Effector memory CD8-positive, alpha-beta T cell (primary cell): ENCODE data around the gene GALNT10.

Experiments
- ATAC-seq: fragments of 150-1000 bp; cut with Tn5 transposase; replicated peaks from 2 replicates; pipeline ENCODE4 v1.10.0; 2021; ENCODE audit warnings: mild to moderate bottlenecking, moderate library complexity
- DNase-seq, 3 experiments: peaks; one replicate each; pipeline ENCODE4 v3.0.0; 2021
- H3K27ac Mint-ChIP-seq, 2 donors: one replicate each; pipeline ENCODE4 v1.8.0; 2022; ENCODE audit warnings: mild to moderate bottlenecking in 2 of 2, mixed read lengths in 2 of 2, moderate library complexity in 2 of 2
- H3K27me3 Mint-ChIP-seq, 2 donors: one replicate each; pipeline ENCODE4 v1.8.0; 2022; ENCODE audit warnings: mixed read lengths in 2 of 2
- H3K36me3 Mint-ChIP-seq: one replicate; pipeline ENCODE4 v1.8.0; 2022; ENCODE audit warnings: mild to moderate bottlenecking, moderate library complexity, mixed read lengths; ENCODE audit not compliant: insufficient read depth
- H3K4me1 Mint-ChIP-seq, 2 donors: one replicate each; pipeline ENCODE4 v1.8.0; 2022; ENCODE audit warnings: low read depth in 2 of 2, mixed read lengths in 2 of 2
- H3K4me3 Mint-ChIP-seq, 2 donors: one replicate each; pipeline ENCODE4 v1.8.0; 2022; ENCODE audit warnings: mild to moderate bottlenecking in 2 of 2, mixed read lengths in 2 of 2, moderate library complexity in 2 of 2
- H3K9me3 Mint-ChIP-seq, 2 donors: one replicate each; pipeline ENCODE4 v1.8.0; 2022; ENCODE audit warnings: mixed read lengths in 2 of 2

The GALNT10 gene

GRCh38 chr5:154291917-154292316 lies 101.4 kb downstream of the GALNT10 start:
- no peaks in the 10 kb centered on the region for H3K9me3 Mint-ChIP-seq
- no peak overlapping the region for H3K4me3 Mint-ChIP-seq
- H3K36me3 Mint-ChIP-seq = peaks cover 9% of the 10 kb centered on the region
- no peaks in the 10 kb centered on the region for H3K27me3 Mint-ChIP-seq
- DNase-seq (no peak), ATAC-seq (no peak)
- peaks cover 15 to 28% of the 10 kb centered on the region in 2 donors for H3K4me1 Mint-ChIP-seq
- H3K27ac Mint-ChIP-seq = peak overlapping the region in 1 of 2 donors; percentile 73

- no peaks in the 10 kb centered on the region for H3K27me3 Mint-ChIP-seq
- ATAC-seq (no peak), DNase-seq (no peak)
- no peaks in the 10 kb centered on the region for H3K9me3 Mint-ChIP-seq
- peaks cover 18% of the 10 kb centered on the region for H3K36me3 Mint-ChIP-seq
- H3K4me1 Mint-ChIP-seq = peaks cover 10 to 19% of the 10 kb centered on the region in 2 donors
- no peak overlapping the region for H3K4me3 Mint-ChIP-seq
- peak overlapping the region in 1 of 2 donors; percentile 60 for H3K27ac Mint-ChIP-seq
Observed at GRCh38 chr5:154293219-154293618, 102.7 kb downstream of the GALNT10 start.

DNA sequence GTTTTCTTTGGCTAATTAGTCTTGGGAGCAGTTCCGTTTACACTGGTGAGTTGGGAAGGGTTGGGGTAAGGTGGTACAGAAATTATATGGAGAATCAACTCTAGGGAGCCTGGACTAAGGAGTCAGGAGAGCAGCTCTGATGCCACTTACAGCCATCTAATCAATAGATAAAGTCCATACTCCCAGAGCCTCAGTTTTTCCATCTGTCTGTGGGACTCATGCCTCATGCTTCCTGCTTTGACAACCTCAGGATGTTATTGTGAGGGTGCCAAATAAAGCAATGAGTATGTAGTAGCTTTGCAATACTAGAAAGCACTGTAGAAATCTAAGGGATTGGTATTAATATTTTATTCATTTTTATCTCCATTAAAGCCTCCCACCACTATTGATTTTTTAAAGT lies 105.0 kb downstream of the GALNT10 start:
- Mint-ChIP-seq H3K27me3 (no peaks in the 10 kb centered on the region), H3K36me3 (peaks cover 32% of the 10 kb centered on the region), H3K4me1 (peaks cover 9 to 17% of the 10 kb centered on the region in 2 donors), H3K4me3 (no peak overlapping the region), H3K9me3 (no peaks in the 10 kb centered on the region), H3K27ac (peak overlapping the region; percentile 36 to 57)
- ATAC-seq (no peak), DNase-seq (no peak)

DNA sequence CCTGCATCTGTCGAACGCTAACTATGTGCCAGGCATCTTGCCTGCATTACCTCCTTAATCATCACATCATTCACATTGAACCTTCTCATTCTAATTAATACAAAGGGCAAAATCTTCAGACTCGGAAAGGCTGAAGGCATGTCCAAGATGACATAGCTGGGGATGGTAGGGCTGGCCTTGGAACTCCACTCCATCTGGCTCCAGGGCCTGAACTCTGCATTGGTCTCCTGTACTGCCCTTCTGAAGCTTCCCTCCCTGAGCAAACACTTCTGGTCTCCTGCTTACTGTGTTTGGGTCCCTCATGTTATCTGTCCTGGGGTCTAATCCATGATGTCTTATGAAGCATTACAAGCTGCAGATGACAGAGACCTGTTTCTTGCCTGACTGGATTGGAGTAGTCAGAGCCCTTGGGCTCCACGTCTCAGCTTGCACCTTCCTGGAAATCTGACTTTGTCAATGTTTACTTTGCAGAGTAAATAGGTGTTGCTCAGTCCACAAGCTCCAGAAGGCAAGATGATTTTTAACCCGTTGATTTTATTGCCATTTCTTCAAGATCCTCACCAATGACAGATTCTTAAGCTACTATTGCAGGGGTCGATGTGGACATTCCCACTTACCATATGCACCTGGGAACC lies 106.1 kb downstream of the GALNT10 start:
- H3K4me3 Mint-ChIP-seq = no peak overlapping the region
- no peaks in the 10 kb centered on the region for H3K9me3 Mint-ChIP-seq
- no peaks in the 10 kb centered on the region for H3K27me3 Mint-ChIP-seq
- H3K27ac Mint-ChIP-seq = peak overlapping the region in 1 of 2 donors; percentile 7
- H3K4me1 Mint-ChIP-seq = peaks cover 7 to 13% of the 10 kb centered on the region in 2 donors
- DNase-seq (no peak), ATAC-seq (no peak)
- H3K36me3 Mint-ChIP-seq = peaks cover 40% of the 10 kb centered on the region

GRCh38 chr5:154298065-154298464 lies 107.5 kb downstream of the GALNT10 start:
- Mint-ChIP-seq H3K36me3 (peaks cover 40% of the 10 kb centered on the region), H3K27ac (peak overlapping the region in 1 of 2 donors; percentile 7)
- ATAC-seq = no peak

GRCh38 chr5:154300207-154300883 lies 109.8 kb downstream of the GALNT10 start:
- ATAC-seq (no peak), DNase-seq (no peak)
- Mint-ChIP-seq H3K4me3 (no peak overlapping the region), H3K27ac (peak overlapping the region in 1 of 2 donors; percentile 4), H3K4me1 (peaks cover 5 to 13% of the 10 kb centered on the region in 2 donors), H3K9me3 (peaks cover 0 to 14% of the 10 kb centered on the region in 2 donors), H3K36me3 (peaks cover 44% of the 10 kb centered on the region), H3K27me3 (no peaks in the 10 kb centered on the region)

More at GRCh38 chr5:154298065-154298464, 107.5 kb downstream of the GALNT10 start:
- no peak overlapping the region for H3K4me3 Mint-ChIP-seq
- no peaks in the 10 kb centered on the region for H3K9me3 Mint-ChIP-seq
- DNase-seq = no peak
- H3K27me3 Mint-ChIP-seq = no peaks in the 10 kb centered on the region
- peaks cover 5 to 15% of the 10 kb centered on the region in 2 donors for H3K4me1 Mint-ChIP-seq

DNA sequence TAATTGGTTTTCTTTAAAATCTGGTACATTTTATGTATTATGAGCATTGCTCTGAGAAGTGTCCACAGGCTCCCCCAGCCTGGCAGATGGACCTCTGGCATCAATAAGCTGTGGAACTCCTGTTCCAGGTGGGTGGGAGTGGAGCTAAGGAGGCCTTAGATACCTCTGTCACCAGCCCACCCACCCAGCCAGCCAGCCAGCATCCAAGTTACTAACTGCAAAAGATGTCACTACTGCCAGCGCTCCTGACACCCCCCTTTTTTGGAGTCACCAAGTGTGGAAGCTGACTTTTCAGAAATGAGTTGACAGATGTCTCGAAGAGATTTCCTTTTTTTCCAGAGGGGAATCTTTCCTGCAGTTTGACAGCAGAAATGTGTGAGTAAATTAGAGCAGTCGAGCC lies 111.2 kb downstream of the GALNT10 start:
- Mint-ChIP-seq H3K4me1 (peaks cover 7 to 14% of the 10 kb centered on the region in 2 donors), H3K4me3 (no peak overlapping the region), H3K36me3 (peaks cover 39% of the 10 kb centered on the region), H3K27ac (peak overlapping the region in 1 of 2 donors; percentile 41), H3K27me3 (no peaks in the 10 kb centered on the region), H3K9me3 (peaks cover 0 to 14% of the 10 kb centered on the region in 2 donors)
- no peak for DNase-seq
- ATAC-seq = no peak

GRCh38 chr5:154302161-154302560 lies 111.6 kb downstream of the GALNT10 start:
- no peak for ATAC-seq
- no peak for DNase-seq
- H3K27ac Mint-ChIP-seq = no peak overlapping the region
- no peak overlapping the region for H3K4me3 Mint-ChIP-seq
- H3K4me1 Mint-ChIP-seq = peaks cover 7 to 16% of the 10 kb centered on the region in 2 donors
- peaks cover 39% of the 10 kb centered on the region for H3K36me3 Mint-ChIP-seq
- H3K9me3 Mint-ChIP-seq = peaks cover 0 to 14% of the 10 kb centered on the region in 2 donors
- H3K27me3 Mint-ChIP-seq = no peaks in the 10 kb centered on the region

DNA sequence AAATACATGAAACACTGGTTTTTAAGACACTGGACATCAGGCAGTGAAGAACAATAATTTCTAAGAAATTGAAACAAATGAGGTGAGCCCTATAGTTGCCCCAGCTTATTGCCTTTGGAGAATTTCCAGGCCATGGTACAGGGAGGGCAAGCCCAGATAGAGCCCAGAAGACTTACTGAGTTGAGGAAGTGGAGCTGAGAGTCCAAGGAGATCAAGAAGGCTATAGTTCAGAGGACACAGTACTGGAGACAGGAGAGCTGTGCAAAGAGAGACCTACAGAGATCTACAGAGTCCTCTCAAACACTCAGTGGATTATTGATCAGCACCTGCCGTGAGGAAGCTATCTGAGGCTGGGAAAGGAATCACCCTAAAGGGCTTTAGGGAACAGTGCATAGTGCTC lies 112.6 kb downstream of the GALNT10 start:
- peaks cover 0 to 14% of the 10 kb centered on the region in 2 donors for H3K9me3 Mint-ChIP-seq
- ATAC-seq (no peak), DNase-seq (no peak)
- H3K4me3 Mint-ChIP-seq = no peak overlapping the region
- peaks cover 30% of the 10 kb centered on the region for H3K36me3 Mint-ChIP-seq
- H3K4me1 Mint-ChIP-seq = peaks cover 7 to 16% of the 10 kb centered on the region in 2 donors
- no peak overlapping the region for H3K27ac Mint-ChIP-seq
- no peaks in the 10 kb centered on the region for H3K27me3 Mint-ChIP-seq

- Mint-ChIP-seq H3K36me3 (peaks cover 11% of the 10 kb centered on the region), H3K9me3 (peaks cover 0 to 13% of the 10 kb centered on the region in 2 donors), H3K27ac (peak overlapping the region; percentile 41 to 61), H3K4me3 (peak overlapping the region in 1 of 2 donors; percentile 0), H3K4me1 (peaks cover 27 to 29% of the 10 kb centered on the region in 2 donors), H3K27me3 (no peaks in the 10 kb centered on the region)
- ATAC-seq (no peak), DNase-seq (no peak)
Observed at GRCh38 chr5:154308443-154309370, 118.2 kb downstream of the GALNT10 start.

DNA sequence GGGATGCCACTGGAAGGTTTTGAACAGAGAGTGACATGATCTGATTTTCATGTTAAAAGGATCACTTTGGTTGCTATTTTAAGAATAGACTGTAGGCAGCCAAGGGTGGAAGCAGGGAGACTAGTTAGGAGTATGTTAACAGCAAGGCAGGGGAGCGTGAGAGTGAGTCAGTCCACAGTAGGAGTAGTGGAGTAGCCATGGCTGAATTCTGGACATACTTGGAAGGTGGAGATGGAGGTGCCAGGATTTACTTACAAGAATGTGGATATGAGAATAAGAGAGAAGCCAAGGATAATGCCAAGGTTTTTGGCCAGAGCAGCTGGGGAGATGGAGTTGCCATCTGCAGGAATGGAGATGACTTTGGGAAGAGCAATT lies 118.8 kb downstream of the GALNT10 start:
- peak overlapping the region; percentile 41 to 61 for H3K27ac Mint-ChIP-seq
- no peak for DNase-seq

GRCh38 chr5:154309805-154310204 lies 119.3 kb downstream of the GALNT10 start:
- H3K4me1 Mint-ChIP-seq = peaks cover 27 to 29% of the 10 kb centered on the region in 2 donors
- H3K9me3 Mint-ChIP-seq = peaks cover 0 to 2% of the 10 kb centered on the region in 2 donors
- ATAC-seq = peak; percentile 35
- DNase-seq = no peak
- peak overlapping the region; percentile 61 to 79 for H3K27ac Mint-ChIP-seq
- H3K27me3 Mint-ChIP-seq = no peaks in the 10 kb centered on the region
- peaks cover 5% of the 10 kb centered on the region for H3K36me3 Mint-ChIP-seq
- H3K4me3 Mint-ChIP-seq = peak overlapping the region in 1 of 2 donors; percentile 0

More for the DNA sequence above, 118.8 kb downstream of the GALNT10 start:
- H3K4me1 Mint-ChIP-seq = peaks cover 27 to 29% of the 10 kb centered on the region in 2 donors
- H3K27me3 Mint-ChIP-seq = no peaks in the 10 kb centered on the region
- H3K9me3 Mint-ChIP-seq = peaks cover 0 to 7% of the 10 kb centered on the region in 2 donors
- peaks cover 5% of the 10 kb centered on the region for H3K36me3 Mint-ChIP-seq
- ATAC-seq = no peak
- H3K4me3 Mint-ChIP-seq = peak overlapping the region in 1 of 2 donors; percentile 0

GRCh38 chr5:154311362-154311761 lies 120.8 kb downstream of the GALNT10 start:
- no peak for DNase-seq
- Mint-ChIP-seq H3K27ac (no peak overlapping the region), H3K9me3 (no peaks in the 10 kb centered on the region), H3K4me1 (peaks cover 30 to 32% of the 10 kb centered on the region in 2 donors), H3K4me3 (no peak overlapping the region), H3K36me3 (peaks cover 5% of the 10 kb centered on the region), H3K27me3 (no peaks in the 10 kb centered on the region)
- peak; percentile 83 for ATAC-seq
